ENCODE data around the gene PLLP. TPM values are rescaled to one million over a fixed set of nuclear protein-coding genes. Genes with fewer than 3 reads are reported as not detected.

PLLP gene
- total RNA-seq, 1 experiment from 2014 or later: 0.72 TPM

GRCh38 chr16:57310801-57311200, 26.3 kb upstream of the PLLP start:
- ATAC-seq (no peak), DNase-seq (ENCODE audit: low read depth, low spot score) (no peak)
- Histone ChIP-seq H3K27me3 (ENCODE audit: control insufficient read depth, insufficient read depth, low read length) (no peaks in the 10 kb centered on the region), H3K36me3 (ENCODE audit: control insufficient read depth, insufficient read depth, low read length) (no peaks in the 10 kb centered on the region), H3K9me3 (ENCODE audit: control insufficient read depth, insufficient read depth, low read depth, low read length) (no peaks in the 10 kb centered on the region), H3K4me1 (ENCODE audit: control insufficient read depth, insufficient read depth, low read length) (peaks cover 14% of the 10 kb centered on the region), H3K4me3 (ENCODE audit: low read depth in 2 of 2, low read length in 2 of 2) (no peak overlapping the region), H3K27ac (ENCODE audit: low read length) (no peak overlapping the region)
- in situ Hi-C loops (cut with HindIII; ENCODE audit: low pct_unique_long_range_greater_than_20kb, low sequenced_read_pairs) (no loop called here), intact Hi-C loops (cut with micrococcal nuclease; ENCODE audit: unreplicated experiment) (no loop called here)
- BruUV-seq (replicated peaks): no TSS peak
- POLR2A ChIA-PET: no interaction called here
- no peak for TF ChIP-seq CTCF (IDR thresholded peaks at IDR 0.05)
- no peak for TF ChIP-seq REST (IDR thresholded peaks at IDR 0.05; ENCODE audit: insufficient read depth in 1 of 2, low read depth in 2 of 2, low read length in 1 of 2)
- no peak for TF ChIP-seq TCF7L2 (IDR thresholded peaks at IDR 0.05; ENCODE audit: low read depth, low read length)
- TF ChIP-seq POLR2AphosphoS5 (IDR thresholded peaks at IDR 0.05; ENCODE audit: low read depth, low read length): no peak
- no peak for TF ChIP-seq SIN3A (IDR thresholded peaks at IDR 0.05; ENCODE audit: borderline replicate concordance, insufficient read depth, low read depth, low read length)
- CTCF ChIA-PET: no interaction called here

- Histone ChIP-seq H3K4me1 (ENCODE audit: control insufficient read depth, insufficient read depth, low read length) (peaks cover 4% of the 10 kb centered on the region; the same call in 1 of the 2 replicates), H3K36me3 (ENCODE audit: control insufficient read depth, insufficient read depth, low read length) (no peaks in the 10 kb centered on the region), H3K27me3 (ENCODE audit: control insufficient read depth, insufficient read depth, low read length) (no peaks in the 10 kb centered on the region), H3K4me3 (ENCODE audit: low read depth in 2 of 2, low read length in 2 of 2) (no peak overlapping the region), H3K27ac (ENCODE audit: low read length) (no peak overlapping the region), H3K9me3 (ENCODE audit: control insufficient read depth, insufficient read depth, low read depth, low read length) (no peaks in the 10 kb centered on the region)
- DNase-seq (ENCODE audit: low read depth, low spot score) (no peak), ATAC-seq (no peak)
- intact Hi-C loops (cut with micrococcal nuclease; ENCODE audit: unreplicated experiment): no loop called here
- in situ Hi-C loops (cut with HindIII; ENCODE audit: low pct_unique_long_range_greater_than_20kb, low sequenced_read_pairs): no loop called here
- POLR2A ChIA-PET: no interaction called here
- TF ChIP-seq SIN3A (IDR thresholded peaks at IDR 0.05; ENCODE audit: borderline replicate concordance, insufficient read depth, low read depth, low read length) (no peak), POLR2AphosphoS5 (IDR thresholded peaks at IDR 0.05; ENCODE audit: low read depth, low read length) (no peak), REST (IDR thresholded peaks at IDR 0.05; ENCODE audit: insufficient read depth in 1 of 2, low read depth in 2 of 2, low read length in 1 of 2) (no peak), CTCF (IDR thresholded peaks at IDR 0.05) (no peak), TCF7L2 (IDR thresholded peaks at IDR 0.05; ENCODE audit: low read depth, low read length) (no peak)
- no TSS peak for BruUV-seq (replicated peaks)
- CTCF ChIA-PET: no interaction called here
Measured at GRCh38 chr16:57308041-57308440, 23.6 kb upstream of the PLLP start.
